ENCODE results near the gene AATF. TPM values are rescaled to one million over a fixed set of nuclear protein-coding genes. Genes with fewer than 3 reads are reported as not detected.
A peak's percentile ranks its signal among the peaks of the same experiment; 100 is the strongest.

AATF gene
- total RNA-seq, 6 experiments from 2014 or later = 13.2 to 19.5 (median 16.7) TPM

DNA sequence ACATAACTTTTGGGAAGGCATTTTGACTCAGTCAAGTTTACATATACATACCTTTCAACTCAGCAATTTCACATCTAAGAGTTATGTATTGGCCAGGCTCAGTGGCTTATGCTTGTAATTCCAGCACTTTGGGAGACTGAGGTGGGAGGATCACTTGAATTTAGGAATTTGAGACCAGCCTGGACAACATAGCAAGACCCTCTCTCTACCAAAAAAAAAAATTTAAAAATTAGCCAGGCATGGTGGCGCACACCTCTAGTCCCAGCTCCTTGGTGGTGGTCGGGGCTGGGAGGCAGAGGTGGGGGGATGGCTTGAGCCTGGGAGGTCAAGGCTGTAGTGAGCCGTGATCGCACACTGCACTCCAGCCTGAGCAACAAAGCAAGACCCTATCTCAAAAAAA lies 79.3 kb downstream of the AATF start:
- no peak overlapping the region for H3K4me3 ChIP-seq
- intact Hi-C loops (cut with DNase I) = no loop called here
- WGBS (ENCODE audit: insufficient coverage, low coverage, low lambda C conversion rate, missing lambda C conversion rate) = 79% methylated on average over 4 of the region's 4 CpGs

DNA sequence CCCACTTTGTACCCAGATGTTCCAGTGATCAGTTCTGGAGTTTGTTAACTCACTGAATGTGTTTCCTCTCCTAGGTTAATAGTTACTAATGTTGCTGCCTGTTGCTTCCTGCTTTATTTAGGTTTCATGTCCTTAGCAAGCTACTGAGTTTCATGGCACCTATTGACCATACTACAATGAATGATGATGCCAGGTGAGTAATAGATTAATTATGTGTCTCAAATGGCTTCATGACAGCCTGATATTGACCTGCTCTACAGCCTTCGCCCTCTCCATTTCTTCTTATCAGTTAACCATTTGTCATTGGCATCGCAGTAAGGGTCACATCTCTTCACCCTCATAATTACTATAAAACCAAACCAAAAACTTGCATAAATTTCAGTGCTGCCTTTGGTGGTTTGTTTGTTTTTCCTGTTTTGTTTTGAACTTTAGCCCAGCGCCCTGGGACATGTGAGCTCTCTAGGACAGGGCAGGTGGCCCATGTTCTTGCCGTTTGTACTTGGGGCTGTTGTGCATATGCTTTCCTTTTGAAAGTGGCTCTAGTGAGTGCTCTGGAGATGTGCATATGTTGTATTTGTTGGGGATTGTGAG lies 82.8 kb downstream of the AATF start:
- intact Hi-C loops (cut with DNase I) = loop anchor here in 1 of 2 donors (10.0 kb wide), 1 partner anchor 397 kb away; no protein-coding TSS in a partner anchor
- Histone ChIP-seq H3K9me3 (no peaks in the 10 kb centered on the region), H3K4me3 (no peak overlapping the region), H3K36me3 (no peaks in the 10 kb centered on the region), H3K27me3 (no peaks in the 10 kb centered on the region), H3K4me1 (peaks cover 0 to 14% (median 4%) of the 10 kb centered on the region in 4 donors), H3K27ac (peak overlapping the region in 2 of 3 donors; percentile 39 to 42)
- ATAC-seq = peak; percentile 94 to 95 (median 94)
- TF ChIP-seq, protein P1, sequence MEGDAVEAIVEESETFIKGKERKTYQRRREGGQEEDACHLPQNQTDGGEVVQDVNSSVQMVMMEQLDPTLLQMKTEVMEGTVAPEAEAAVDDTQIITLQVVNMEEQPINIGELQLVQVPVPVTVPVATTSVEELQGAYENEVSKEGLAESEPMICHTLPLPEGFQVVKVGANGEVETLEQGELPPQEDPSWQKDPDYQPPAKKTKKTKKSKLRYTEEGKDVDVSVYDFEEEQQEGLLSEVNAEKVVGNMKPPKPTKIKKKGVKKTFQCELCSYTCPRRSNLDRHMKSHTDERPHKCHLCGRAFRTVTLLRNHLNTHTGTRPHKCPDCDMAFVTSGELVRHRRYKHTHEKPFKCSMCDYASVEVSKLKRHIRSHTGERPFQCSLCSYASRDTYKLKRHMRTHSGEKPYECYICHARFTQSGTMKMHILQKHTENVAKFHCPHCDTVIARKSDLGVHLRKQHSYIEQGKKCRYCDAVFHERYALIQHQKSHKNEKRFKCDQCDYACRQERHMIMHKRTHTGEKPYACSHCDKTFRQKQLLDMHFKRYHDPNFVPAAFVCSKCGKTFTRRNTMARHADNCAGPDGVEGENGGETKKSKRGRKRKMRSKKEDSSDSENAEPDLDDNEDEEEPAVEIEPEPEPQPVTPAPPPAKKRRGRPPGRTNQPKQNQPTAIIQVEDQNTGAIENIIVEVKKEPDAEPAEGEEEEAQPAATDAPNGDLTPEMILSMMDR (IDR thresholded peaks at IDR 0.05) = no peak
- peak; percentile 38 to 82 (median 72) for DNase-seq
- 21% methylated on average over 4 of the region's 4 CpGs for WGBS (ENCODE audit: insufficient coverage, low coverage, low lambda C conversion rate, missing lambda C conversion rate)

More for the DNA sequence above, 79.3 kb downstream of the AATF start:
- ATAC-seq (no peak), DNase-seq (no peak)
- Histone ChIP-seq H3K4me1 (peaks cover 0 to 33% (median 7%) of the 10 kb centered on the region in 4 donors), H3K36me3 (no peaks in the 10 kb centered on the region), H3K27me3 (no peaks in the 10 kb centered on the region), H3K9me3 (no peaks in the 10 kb centered on the region), H3K27ac (no peak overlapping the region)
- TF ChIP-seq, protein P1 (IDR thresholded peaks at IDR 0.05) = no peak
- TF ChIP-seq POLR2A (IDR thresholded peaks at IDR 0.05) = no peak

DNA sequence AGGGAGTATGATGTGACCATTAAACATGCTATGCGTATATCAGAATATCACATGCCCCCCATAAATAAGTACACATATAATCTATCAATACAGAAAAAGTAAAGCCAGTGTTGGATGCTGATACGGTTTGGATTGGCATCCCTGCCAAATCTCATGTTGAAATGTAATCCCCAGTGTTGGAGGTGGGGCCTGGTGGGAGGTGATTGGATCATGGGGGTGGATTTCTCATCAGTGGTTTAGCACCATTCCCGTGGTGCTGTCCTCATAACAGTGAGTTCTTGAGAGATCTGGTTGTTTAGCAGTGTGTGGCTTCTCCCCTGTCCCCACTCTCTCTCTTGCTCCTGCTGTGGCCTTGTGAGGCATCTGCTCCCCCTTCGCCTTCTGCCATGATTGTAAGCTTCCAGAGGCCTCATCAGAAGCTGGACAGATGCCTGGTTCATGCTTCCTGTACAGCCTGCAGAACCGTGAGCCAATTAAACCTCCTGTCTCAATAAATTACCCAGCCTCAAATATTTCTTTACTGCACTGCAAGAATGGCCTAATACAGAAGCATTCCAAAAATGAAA lies 88.9 kb downstream of the AATF start:
- H3K27ac ChIP-seq = no peak overlapping the region
- intact Hi-C loops (cut with DNase I) = loop anchor here in 1 of 2 donors (10.0 kb wide), 1 partner anchor 403 kb away; no protein-coding TSS in a partner anchor
- no peaks in the 10 kb centered on the region for H3K36me3 ChIP-seq

DNA sequence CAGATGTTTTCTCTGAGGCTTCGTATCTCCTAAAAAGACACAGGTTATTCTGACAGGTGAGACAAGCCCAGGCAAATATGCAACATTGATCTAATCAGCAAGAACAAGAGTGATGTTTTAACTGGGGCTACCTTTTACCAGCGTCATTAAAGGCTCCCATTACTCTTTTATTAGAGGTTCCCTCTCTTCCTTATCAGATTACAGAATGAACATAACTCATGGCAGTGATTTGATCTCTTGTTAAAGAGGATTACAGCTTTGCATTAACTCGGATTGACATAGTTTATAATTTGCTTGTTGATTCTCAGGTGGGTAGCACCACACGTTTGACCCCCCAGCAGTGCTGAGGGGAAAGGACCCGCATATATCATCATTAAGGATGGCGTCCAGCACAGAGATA lies 90.5 kb downstream of the AATF start:
- Histone ChIP-seq H3K9me3 (no peaks in the 10 kb centered on the region), H3K27me3 (no peaks in the 10 kb centered on the region), H3K4me3 (no peak overlapping the region), H3K4me1 (no peaks in the 10 kb centered on the region), H3K36me3 (peaks cover 0 to 2% (median 0%) of the 10 kb centered on the region in 4 donors), H3K27ac (no peak overlapping the region)
- intact Hi-C loops (cut with DNase I) = loop anchor here in 1 of 2 donors (10.0 kb wide), 1 partner anchor 404 kb away; no protein-coding TSS in a partner anchor
- ATAC-seq (no peak), DNase-seq (no peak)
- TF ChIP-seq POLR2A (IDR thresholded peaks at IDR 0.05) = no peak
- TF ChIP-seq, protein P1 (IDR thresholded peaks at IDR 0.05) = no peak
- 97% methylated on average over 4 of the region's 6 CpGs for WGBS (ENCODE audit: insufficient coverage, low coverage, low lambda C conversion rate, missing lambda C conversion rate)

More for the DNA sequence above, 88.9 kb downstream of the AATF start:
- H3K4me3 ChIP-seq = no peak overlapping the region
- ATAC-seq = no peak
- no peaks in the 10 kb centered on the region for H3K9me3 ChIP-seq
- H3K4me1 ChIP-seq = no peaks in the 10 kb centered on the region
- no peaks in the 10 kb centered on the region for H3K27me3 ChIP-seq
- no peak for TF ChIP-seq POLR2A (IDR thresholded peaks at IDR 0.05)
- TF ChIP-seq, protein P1 (IDR thresholded peaks at IDR 0.05) = no peak
- 91% methylated on average over 5 of the region's 5 CpGs for whole genome bisulfite sequencing (ENCODE audit: insufficient coverage, low coverage, low lambda C conversion rate, missing lambda C conversion rate)
- DNase-seq = no peak
